GM18498 (cell line): ENCODE results near the gene STOM.
"Not testable (repeated sequence)": the region's sequence is repeated elsewhere in the genome, so short reads cannot be mapped to it uniquely, and the experiment has no call there.

ENCODE experiments used
- ATAC-seq: cut with Tn5 transposase; IDR thresholded peaks from one replicate; pipeline ENCODE4 v1.9.1; 2021; ENCODE audit warnings: mild to moderate bottlenecking, moderate library complexity; ENCODE audit not compliant: unreplicated experiment

STOM gene, protein sequence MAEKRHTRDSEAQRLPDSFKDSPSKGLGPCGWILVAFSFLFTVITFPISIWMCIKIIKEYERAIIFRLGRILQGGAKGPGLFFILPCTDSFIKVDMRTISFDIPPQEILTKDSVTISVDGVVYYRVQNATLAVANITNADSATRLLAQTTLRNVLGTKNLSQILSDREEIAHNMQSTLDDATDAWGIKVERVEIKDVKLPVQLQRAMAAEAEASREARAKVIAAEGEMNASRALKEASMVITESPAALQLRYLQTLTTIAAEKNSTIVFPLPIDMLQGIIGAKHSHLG

DNA sequence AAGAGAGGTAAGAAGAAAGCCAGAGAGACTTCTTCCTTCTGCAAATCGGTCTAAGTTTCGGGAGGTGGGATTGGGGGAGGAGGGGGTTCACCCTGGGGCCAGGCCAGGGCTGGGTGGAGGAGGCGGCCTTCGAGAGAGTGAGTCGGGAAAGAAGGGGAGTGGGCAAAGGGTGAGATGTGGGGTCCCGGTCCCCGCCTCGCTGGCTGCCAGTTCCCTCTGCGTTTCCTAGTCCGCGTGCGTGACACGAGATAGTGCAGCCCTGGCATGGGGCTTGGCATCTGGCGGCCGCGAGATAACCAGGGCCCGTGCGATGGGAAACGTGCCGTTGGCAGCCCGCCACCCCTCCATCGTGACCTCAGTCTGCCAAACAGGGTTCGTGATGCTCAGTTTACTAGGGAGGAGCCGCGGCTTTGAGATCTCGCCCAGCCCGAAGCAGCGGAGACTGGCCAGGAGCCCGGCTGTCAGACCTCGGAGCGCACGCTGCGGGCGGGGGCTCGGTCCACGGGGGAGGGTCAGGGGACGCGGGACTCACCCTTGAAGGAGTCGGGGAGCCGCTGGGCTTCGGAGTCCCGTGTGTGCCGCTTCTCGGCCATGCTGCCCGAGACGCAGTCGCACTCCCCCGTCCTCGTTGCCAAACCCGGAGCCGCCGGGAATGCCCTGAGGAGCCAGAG is at the start of gene STOM:
STOM (minus strand) TSS at position 656 of the 671 bp plus-strand sequence; CDS start at position 593, 63 bp downstream.
- ATAC-seq = peak; percentile 63

DNA sequence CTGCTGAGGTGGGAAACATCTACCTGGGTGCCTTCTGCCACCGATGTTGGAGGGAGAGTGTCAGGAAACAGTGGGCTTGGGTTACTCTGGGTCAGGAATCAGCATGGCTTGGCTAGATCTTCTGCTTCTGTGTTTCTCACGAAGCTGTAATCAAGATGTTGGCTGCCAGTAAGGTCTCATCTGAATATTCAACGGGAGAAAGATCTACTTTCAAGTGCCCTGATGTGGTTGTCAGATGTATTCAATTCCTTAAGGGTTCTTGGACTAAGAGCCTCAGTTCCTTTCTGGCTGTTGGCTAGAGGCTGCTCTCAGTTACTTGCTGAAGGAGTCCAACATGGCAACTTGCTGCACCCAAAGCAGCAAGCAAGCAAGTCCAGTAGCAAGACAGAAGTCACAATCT is 41.9 kb upstream of the STOM start:
- ATAC-seq = no peak

DNA sequence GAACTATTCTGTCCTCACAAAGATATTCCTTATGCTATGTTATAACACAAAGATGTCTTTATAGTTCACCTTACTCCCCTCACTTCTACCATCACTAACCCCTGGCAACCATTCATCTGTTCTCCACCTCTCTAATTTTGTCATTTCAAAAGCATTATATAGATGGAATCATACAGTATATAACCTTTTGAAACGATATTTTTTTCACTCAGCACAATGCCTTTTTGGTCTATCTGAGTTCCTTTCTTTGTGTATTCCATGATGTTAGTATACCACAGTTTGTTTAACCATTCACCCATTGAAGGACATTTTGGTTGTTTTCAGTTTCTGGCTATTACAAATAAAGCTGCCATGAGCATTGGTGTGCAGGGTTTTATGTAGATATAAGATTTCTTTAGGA is 35.8 kb upstream of the STOM start:
- no peak for ATAC-seq

DNA sequence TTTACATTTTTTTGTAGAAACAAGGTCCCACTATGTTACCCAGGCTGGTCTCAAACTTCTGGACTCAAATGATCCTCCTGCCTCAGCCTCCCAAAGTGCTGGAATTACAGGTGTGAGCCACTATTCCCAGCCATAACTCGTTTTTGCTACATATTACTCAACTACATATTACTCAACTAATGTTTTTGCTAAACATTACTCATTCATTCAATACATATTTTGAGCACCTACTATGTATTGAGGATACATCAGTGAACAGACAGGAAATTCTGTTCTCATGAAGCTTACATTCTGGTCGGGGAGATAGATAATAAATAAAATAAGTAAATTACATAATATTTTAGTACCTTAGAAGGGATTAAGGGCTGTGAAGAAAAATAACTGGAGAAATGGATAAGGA is 34.9 kb upstream of the STOM start:
- no peak for ATAC-seq

DNA sequence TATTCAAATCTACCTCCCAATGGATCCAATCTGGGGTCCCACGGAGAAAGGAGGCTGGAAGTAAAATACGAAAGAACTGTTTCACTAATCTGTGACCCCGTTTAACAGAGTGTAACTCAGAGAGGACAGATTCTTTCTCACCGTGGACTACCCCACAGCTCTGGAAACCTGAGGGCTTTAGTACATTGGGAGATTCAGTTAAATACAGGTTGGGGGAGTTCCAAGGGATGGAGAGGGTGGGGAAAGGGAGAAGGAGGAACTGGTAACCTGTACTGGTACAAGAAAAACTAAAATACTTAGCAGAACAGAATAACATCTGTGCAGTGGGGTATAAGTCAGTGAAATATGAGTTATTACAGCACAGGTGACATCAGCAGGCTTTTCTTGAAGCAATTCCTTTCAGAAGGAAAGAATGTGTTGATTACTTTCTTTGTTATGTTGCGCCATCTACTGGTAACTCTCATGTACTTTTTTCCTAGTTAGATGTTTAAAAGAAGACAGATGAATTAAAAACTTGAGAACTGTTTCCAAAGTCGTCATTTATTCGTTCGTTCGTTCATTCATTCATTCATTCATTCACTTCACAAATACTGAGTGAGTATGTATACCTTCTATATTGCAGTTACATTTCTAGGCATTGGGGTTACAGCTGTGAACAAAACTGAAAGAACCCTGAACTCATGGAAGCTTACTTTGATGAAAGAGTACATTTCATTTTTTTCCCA is 30.0 kb upstream of the STOM start:
- ATAC-seq = no peak

DNA sequence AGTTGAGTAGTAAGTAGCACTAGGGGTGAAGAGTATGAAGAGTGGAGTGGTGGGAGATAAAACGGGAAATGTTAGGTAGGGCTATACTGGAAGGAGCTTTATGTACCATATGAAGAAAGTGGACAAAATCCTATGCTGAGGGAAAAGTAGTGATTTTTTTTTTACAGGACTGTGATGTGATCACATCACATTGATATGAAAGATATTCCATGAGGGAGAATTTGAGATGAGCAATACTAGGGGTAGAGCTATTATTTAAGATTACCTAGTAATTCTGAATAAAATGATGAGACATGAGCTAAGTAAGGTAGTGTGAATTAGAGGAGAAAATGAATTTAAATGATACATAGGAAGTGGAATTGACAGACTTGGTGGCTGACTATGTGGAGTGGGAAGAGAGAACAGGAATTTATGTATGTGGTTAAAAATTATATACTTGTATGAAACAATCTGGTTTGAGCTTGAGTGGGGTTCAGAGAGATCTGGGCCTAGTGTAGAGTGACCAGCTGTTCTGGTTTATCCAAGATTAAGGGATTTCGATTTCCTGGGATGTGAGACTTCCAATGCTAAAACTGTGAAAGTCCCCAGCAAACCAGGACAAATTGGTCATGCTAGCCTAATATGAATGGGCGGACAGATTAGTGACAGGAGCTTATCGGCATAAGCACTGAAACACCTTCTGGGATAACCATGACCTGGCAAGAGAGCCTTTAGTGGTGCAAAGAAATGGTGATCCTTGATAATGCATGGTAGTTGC is 29.3 kb upstream of the STOM start:
- ATAC-seq = no peak

DNA sequence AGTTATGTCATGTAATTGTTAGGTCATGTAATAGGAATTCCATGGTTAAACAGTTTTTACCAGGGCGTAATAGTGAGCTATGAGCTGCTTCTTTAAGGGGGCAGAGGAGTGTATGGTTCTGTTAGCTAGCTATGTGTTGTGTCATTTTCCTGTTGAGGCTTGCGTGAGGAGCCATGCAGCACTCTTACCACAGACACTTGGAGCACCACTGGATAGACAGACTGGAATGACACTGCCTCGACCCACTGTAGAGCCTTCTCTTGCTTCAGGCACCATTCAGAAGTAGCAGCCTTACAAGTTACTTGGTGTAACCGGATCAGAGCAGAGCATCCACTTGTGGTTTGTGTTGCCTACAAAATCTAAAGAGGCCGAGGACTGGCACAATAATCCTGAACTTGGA is 28.3 kb upstream of the STOM start:
- ATAC-seq = no peak

DNA sequence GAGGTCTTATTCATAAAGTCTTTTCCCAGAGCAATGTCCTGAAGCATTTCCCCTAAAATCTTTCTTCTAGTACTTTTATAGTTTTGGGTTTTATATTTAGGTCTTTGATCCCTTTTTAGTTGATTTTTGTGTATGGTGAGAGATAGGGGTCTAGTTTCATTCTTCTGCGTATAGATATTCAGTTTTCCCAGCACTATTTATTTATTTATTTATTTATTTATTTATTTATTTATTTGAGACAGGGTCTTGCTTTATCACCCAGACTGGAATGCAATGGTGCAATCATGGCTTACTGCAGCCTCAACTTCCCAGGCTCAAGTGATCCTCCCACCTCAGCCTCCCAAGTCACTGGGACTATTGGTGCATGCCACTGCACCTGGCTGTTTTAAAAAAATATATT is 27.2 kb upstream of the STOM start:
- ATAC-seq = not testable (repeated sequence)

DNA sequence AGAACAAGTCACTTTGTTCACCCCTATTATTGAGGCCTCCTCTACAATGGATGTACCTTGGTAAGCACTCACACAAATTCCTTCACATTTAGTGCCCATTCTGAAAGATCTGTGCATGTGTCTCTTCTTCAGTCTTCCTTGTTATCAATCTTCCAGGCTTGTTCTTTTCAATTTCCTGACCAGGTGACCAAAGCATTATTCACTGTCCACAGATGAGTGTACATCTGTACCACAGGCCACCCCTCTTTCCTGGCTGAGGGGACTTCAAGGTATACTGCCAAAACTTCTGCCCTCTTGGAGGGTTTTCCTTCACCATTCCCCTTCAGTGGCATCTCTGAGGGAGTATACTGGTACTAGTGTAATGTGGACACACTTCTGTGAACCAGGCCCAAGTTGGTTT is 25.5 kb upstream of the STOM start:
- ATAC-seq = no peak

DNA sequence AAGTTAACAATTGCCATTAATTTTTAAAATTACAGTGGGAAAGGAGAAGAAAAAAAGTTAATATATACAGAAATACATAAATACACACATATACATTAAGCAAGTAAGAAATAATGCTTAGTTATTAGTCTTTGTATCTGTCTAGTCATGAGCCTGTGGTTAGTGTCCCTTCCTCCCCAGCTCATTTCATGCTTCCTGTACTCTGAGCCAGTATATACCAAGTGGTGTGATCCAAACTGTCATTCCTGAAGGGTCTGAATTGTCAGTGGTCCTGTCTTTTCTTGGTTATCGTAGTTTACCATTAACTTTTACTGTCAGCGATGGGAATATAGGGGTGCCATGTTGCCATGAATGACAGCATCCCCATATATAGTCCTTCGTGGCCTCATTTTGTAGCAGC is 24.2 kb upstream of the STOM start:
- no peak for ATAC-seq

DNA sequence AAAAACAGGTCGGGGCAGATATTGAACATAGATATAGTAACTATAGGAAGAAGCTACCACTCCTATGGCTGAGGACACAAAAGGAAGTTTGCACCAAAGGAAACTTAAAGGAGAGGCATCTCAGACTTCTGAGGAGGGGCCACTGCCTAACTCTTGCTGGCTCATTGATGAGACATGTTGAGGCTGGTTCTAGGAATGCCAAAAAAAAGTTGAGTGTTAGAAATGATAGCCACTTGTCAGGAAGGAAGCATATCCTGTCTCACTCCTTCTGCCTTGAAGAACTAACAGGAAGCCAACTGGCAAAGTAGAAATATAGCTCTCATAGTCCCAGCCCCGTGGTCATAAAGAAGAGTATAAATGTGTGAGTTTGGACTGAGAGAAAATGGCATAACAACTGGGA is 23.3 kb upstream of the STOM start:
- ATAC-seq = no peak

DNA sequence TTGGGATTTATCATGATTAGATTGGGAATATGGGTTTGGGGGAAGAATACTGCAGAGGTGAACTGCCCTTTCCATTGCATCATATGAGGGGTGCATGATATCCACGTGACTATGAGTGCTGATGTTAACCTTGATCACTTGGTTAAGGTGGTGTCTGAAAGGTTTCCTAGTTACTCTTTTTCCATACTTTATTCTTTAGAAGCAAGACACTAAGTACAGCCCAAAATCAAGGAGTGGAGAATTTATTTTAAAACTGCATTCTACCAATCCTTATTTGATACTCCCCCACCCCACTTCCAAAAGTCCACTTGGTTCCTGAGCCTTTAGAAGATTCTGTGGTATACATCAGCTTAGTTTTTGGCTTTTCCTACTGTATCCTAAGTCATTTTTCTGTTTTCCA is 20.3 kb upstream of the STOM start:
- no peak for ATAC-seq

DNA sequence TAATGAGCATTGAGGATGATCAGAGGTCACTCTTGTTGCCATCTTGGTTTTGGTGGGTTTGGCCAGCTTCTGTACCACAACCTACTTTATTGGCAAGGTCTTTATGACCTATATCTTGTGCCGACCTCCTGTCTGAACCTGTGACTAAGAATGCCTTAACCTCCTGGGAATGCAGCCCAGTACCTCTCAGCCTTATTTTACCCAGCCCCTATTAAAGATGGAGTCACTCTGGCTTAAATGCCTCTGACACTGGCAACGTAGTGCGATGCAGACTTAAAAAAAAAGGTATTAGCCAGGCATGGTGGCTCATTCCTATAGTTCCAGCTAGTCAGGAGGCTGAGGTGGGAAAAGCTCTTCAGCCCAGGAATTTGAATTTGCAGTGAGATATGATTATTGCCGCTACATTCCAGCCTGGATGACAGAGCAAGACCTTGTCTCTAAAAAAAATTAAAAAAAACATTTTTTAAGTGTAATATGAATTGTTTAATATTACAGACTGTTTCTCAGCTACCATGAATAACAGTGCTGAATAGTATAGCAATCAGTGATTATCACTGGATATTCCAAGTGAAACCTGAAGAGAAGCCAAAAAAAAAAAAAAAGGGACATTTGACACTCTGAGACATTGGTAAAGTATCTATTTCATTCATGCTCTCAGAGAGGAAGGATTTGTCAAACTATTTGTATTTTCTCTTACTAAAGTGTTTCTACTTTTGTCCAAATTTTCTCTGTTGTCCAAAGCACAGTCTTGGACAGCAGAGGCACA is 18.3 kb upstream of the STOM start:
- no peak for ATAC-seq

DNA sequence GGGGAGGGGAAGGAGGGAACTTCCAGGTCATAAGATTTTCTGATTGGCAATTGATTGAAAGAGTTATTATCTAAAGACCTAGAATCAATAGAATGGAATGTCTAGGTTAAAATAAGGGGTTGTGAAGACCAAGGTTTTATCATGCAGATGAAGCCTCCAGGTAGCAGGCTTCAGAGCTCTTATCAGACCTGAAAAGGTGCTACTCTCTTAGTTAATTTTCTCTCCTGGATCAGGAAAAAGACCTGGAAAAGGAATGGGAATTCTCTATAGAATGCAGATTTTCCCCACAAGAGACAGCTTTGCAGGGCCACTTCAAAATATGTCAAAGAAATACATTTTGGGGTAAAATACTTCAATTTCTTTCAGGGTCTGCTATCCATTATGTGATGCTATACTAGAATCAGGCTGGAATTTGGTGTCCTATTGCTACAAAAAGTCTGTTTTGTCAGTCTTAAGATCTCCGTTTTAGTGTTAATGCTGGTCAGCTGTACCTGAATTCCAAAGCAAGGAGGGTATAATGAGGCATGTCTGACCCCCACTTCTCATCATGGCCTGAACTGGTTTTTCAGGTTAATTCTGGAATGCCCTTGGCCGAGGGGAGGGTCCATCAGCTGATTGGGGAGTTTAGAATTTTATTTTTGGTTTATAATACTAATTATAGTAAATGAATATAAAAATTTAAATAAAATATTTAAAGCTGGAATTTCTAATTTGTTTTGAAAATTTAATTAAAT is 16.6 kb upstream of the STOM start:
- ATAC-seq = no peak

DNA sequence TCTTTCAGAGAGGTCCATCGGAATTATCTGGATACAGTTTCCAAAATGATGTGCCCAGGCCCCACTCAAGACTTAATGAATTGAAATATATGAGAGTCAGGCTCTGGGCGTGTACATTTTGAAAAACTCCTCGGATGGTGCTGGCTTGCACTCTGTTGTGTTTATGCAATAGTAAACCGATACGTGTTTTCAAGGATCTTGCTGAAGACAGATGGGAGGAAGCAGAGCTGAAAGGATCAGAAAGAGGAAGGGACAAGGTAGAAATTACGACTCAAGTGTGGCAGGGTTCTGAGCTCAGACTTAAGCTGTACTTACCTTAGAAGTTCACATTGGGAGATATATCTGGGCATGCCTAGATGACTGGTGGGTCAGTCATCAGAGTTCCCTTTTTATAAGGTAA is 13.7 kb upstream of the STOM start:
- ATAC-seq = no peak

DNA sequence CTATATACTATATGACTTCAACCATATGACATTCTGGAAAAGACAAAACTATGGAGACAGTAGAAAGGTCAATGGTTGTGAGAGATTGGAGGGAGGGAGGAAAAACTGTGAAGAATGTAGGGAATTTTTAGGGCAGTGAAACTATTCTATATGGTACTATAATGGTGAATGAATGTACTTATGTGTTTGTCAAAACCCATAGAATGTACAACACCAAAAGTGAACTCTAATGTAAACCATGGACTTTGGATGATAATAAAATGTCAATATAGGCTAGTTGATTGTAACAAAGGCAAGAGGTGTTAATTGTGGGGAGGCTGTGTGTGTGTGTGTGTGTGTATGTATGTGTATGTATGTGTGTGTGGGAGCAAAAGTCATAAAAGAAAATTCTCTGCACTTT is 10.8 kb upstream of the STOM start:
- no peak for ATAC-seq

DNA sequence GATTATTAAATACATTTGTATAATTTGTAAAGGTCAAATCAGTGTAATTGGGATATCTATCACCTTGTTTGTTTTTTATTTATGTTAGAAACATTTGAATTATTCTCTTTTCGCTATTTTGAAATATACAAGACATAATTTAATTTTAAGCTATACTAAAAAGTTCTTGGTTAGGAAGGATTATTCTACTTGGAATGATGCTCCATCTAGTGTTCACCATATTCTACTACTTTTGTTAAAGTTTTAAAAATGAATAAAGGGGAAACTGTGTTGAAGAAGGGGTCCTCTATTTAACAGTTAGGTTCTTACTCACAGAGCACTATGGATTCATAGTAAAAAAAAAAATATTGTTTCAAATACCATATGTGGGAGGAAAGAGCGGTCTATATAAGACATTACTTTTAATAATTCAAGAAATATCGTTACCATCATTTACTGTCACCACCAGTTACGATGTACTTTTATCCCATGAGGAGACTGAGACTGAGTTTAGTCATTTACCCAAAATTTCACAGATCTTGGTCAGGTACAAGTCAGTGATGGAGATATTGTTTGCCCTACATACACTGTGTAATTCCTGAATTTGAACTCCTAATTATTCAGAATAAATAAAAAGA is 6.3 kb upstream of the STOM start:
- no peak for ATAC-seq

DNA sequence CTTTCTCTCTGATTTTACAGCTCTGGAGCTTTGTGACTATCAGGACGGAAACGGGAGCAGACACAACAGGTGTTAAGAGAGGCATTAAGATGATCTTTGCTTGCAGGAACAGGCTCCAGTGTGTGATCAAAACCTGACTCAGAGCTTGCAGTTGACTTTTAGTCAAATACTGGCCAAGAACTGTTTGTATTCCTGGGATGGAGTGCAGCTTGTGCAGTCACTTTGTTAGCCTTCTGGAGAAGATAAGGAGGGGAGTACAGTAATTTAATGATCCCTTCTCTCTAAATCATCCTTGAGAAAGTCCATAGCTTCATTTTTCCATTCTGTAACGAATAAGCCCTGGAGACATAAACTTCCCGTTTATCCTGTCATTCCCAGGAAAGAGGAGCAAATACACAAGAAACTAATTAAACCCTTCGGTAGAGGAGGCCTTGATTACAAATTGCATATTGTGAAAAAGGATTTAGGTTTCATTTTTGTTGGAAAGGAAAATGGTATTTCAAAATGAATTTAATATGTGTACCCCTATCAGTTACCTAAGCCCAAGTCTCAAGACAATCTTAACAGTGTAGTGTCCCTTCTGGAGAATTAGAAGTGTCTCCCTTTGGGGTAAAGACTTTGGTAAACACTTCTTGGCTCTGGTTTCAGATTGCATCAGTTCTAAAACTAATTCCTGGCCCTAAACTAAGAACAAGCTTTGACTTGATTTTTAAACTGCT is 3.1 kb upstream of the STOM start:
- ATAC-seq = no peak
